Kidney capillary endothelial cell (primary cell): Measurements from ENCODE around the gene STN1.

Experiments
- DNase-seq: peaks from one replicate; pipeline ENCODE4 v3.0.0-alpha.2; 2018; ENCODE audit warnings: low spot score

STN1 gene, protein sequence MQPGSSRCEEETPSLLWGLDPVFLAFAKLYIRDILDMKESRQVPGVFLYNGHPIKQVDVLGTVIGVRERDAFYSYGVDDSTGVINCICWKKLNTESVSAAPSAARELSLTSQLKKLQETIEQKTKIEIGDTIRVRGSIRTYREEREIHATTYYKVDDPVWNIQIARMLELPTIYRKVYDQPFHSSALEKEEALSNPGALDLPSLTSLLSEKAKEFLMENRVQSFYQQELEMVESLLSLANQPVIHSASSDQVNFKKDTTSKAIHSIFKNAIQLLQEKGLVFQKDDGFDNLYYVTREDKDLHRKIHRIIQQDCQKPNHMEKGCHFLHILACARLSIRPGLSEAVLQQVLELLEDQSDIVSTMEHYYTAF

DNA sequence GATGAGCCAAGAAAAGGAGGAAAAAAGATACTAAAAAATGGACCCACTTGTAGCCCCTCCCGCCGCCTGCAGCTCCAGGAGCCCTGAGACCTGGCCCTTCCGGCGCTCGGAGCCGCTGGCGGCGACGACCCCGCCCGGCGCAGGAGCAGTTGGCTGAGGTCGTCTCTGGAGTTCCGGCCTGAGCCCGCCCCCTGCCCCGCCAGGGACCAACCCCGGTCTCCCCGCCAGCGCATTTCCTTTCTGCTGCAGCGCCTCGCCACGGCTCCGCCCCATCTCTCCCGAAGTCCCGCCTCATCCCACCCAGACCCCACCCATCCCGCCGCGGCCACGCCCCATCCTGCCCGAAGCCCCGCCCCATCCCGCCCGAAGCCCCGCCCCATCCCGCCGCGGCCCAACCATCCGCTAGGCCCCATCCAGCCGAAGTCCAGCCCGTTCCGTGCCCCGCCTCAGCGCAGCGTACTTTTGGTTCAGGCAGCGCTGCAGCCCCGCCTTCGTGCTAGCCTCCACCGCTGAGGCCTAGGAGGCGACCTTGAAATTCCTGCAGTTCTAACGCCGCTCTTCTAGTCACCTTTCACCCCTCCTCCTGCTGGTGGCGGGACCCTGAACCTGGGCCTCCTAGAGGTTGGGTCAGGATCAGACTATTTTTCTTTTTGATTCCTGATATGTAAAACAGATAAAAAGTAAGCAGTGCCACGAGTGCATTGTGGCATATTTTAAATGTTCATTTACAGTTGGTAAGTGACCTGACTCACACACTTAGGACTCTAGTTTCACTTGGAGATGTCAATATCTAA, at the start of gene STN1:
STN1 (minus strand) TSS at position 132 of the 794 bp plus-strand sequence. CDS start 590 bp downstream, outside the sequence.
- DNase-seq = peak; percentile 97

DNA sequence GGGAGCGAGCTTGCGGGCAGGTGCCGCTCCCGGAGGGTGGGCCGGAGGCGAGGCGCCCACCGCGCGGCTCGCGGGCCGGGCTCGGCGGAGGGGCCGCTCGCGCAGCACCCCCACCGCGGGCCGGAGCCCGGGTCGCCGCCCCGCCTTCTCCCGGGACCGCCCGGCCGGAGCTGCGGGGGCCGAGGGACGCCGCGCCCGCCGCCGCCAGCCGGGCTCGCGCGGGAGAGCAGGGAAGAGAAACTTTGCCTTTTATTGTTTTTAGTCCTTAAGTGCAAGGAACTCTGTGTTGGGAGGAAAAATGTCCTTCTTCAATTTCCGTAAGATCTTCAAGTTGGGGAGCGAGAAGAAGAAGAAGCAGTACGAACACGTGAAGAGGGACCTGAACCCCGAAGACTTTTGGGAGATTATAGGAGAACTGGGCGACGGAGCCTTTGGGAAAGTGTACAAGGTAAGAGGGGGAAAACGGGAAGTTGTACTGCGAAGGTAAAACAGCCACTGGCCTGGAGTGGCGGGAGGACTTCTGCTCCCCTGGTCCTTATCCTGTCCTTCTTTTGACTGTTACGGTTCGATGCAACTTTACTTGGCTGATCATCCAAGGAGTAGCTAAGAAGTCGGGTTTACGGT, 49.6 kb upstream of the STN1 start:
- peak; percentile 16 for DNase-seq

DNA sequence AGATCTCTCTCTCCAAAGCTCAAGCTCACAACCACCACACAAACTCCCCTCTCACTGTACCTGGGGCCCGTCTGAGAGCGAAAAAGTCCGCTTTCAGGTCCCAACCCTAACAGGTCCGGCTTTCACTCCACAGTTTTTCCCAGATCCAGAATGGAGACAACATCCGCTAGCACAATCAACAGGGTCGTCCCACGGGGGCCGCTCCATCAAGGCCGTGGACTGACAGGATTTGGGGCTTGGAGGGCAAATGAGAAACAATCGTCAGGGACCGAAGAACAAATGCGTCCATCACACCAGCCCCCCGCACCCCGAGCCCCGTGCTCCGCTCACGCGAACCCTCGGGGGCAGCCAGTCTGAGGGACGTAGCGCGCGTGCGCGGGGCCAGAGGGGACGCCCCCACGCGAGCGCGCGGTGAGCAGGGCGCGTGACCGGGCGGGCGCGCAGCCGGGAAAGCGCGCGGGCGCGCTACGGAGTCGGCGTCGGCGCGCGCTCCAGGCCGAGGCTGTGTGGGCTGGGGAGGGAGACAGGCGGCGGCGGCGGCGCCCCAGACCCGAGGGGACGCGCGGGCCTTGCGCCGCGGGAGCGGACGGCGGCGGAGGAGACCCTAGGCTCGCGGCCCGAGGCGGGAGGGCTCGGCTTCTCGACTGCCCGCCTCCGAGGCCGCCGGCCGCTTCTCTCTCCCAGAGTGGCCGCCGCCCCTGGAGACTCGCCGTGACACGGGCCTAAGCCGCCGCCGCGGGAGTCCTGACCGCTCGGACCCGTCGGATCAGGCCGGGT, 48.9 kb upstream of the STN1 start, which contains the start of gene SLK:
SLK (plus strand) TSS at position 470 of the 777 bp plus-strand sequence. CDS start 606 bp downstream, outside the sequence.
- peak; percentile 87 for DNase-seq

DNA sequence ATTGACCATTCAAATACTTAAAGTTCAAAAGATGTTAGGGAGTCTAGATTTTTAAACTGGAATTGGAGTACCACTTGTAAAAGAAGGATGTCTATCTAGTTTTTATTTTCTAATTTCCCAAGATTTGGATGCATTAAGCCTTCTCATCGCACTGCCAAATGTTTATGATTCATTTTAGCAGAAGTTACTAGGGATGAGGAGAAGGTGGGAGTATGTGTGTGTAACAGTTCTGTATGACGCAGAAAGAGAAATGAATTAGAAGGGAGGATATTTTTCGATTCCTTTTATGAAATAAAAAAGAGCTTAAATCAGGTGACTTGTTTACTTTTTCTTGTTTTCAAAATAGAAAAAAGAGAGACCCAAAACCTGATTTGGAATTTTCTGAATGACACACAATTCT, 42.1 kb upstream of the STN1 start:
- DNase-seq = no peak

GRCh38 chr10:103958996-103959395, 41.0 kb upstream of the STN1 start:
- DNase-seq = no peak

- no peak for DNase-seq
Observed at GRCh38 chr10:103954543-103954942, 36.6 kb upstream of the STN1 start.

GRCh38 chr10:103951942-103952341, 34.0 kb upstream of the STN1 start:
- DNase-seq = no peak

- no peak for DNase-seq
Observed at GRCh38 chr10:103951183-103951582, 33.2 kb upstream of the STN1 start.

DNA sequence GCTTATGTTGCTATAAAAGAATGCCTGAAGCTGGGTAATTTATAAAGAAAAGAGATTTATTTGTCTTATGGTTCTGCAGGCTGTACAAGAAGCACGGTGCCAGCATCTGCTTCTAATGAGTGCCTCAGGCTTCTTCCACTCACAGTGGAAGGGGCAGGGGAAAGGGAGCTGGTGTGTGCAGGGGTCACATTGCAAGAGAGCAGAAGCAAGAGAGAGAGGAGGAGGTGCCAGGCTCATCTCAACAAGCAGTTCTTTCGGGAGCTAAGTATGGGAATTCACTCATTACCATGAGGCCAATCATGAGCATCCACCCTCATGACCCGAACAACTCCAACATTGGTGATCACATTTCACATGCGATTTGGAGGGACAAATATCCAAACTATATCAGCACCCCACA, 31.7 kb upstream of the STN1 start:
- no peak for DNase-seq

DNA sequence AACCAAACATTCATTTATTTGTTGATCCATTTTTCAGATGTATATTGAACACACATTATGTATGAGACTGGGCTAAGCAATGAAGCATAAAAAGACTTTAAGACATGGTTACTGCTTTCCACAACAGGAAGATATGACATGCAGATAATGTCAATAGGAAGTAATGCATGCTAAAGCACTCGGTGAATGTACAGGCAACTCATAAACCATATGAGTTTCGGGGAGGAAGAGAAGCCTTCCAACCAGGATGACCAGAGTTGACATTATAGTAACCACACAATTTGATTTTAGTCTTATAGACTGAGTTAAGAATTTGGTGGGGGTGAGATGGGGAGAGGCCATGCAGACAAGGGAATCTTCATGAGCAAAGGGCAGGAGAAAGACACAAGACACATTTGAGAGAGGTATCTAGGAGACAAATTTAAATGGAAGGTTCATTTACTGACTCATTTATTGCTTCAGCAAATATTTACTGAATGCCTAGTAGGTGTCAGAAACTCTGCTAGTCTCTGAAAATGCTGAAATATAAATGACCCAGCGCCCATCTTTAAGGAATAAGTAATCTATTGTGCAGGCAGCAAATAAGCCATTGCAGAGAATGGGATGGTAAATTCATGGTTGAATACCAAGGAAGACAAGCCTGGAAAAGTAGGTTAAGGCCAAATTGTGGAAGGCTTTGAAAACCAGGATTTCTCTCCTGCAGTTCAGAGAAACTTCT, 30.0 kb upstream of the STN1 start:
- no peak for DNase-seq

GRCh38 chr10:103942866-103943265, 24.9 kb upstream of the STN1 start:
- DNase-seq = no peak

DNA sequence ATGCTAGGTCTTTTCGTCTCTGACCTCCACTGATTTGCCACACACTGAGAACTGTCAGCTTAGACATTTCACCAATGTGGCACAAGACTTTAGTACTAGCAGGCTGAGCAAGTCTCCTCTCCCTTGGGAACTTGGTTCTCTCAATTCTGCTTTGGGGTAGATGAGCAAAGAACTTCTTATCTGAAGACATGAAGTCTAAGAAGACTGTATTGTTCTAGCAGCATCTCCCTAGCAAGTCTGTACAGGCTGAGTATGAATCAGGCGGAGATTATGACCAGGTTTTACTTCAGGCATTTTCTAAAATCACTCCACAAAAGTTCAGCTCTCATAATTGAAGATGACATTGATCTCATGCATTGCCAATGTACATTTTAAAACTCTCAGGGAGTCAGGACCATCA, 23.8 kb upstream of the STN1 start:
- no peak for DNase-seq

DNA sequence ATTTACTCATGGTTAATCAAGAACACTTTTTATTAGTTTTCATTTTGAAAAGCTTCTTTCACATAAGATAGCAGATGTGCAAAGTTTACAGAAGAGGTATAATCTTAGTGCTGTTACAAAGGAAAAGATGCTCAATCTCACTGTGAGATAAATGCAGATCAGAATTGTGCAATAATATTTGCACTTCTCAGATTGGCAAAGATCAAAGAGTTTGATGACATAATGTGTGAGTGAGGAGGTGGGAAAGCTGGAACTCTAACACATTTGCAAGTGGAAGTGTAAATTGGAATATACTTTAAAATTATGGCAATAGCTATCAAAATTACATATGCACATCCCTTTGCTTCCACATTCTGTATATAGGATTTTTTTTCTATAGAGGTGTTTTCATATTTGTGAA, 21.5 kb upstream of the STN1 start:
- DNase-seq = no peak

DNA sequence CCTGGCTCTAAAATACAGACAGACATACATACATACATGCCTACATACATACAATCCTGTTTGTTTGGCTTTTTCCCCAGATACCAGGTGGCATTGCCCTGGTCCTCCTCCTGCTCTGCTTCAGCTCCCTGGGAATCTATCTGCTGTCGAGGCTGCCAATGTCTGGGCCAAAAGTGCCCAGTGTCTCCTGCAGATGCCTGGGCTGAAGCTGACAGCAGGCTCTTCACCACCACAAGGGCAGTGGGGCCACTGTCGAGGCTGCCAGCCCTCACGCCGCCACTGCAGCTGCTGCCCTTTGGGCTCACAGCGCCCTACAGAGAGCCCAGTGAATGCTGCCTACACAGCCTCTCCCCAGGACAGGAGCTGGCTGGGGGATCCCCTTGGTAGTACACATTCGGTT, 18.0 kb upstream of the STN1 start:
- DNase-seq = no peak

- no peak for DNase-seq
Observed at GRCh38 chr10:103934308-103934707, 16.3 kb upstream of the STN1 start.

- DNase-seq = no peak
Observed at GRCh38 chr10:103933557-103934121, 15.7 kb upstream of the STN1 start.

DNA sequence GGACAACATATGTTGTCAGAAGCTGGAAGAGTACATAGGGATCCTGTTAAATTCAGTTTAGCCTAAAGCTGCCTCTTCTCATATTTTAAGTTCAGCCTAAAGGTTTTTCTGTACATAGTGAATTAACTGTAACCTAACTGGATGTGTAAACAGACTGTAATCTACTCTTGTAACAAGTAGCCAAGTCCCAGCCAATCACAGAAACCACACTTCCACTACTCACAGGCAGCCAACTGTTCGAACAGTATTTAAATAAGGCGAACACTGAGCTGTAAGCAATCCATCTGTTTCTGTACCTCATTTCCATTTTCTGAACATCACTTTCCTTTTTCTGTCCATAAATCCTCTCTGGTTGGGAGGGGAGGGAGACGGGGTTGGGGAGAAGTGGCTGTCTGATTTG, 15.0 kb upstream of the STN1 start:
- DNase-seq = no peak

DNA sequence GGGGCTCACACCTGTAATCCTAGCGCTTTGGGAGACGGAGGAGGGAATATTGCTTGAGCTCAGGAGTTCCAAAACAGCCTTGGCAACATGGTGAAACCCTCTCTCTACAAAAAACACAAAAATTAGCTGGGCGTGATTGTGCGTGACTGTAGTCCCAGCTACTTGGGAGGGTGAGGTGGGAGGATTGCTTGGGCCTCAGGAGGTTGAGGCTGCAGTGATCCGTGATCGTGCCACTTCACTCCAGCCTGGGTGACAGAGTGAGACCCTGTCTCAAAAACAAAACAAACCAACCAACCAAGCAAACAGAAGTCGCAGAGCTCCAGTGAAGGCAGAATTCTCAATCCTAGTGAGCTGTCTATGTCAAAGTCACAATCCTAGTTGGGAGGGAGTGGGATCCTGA, 14.3 kb upstream of the STN1 start:
- no peak for DNase-seq

DNA sequence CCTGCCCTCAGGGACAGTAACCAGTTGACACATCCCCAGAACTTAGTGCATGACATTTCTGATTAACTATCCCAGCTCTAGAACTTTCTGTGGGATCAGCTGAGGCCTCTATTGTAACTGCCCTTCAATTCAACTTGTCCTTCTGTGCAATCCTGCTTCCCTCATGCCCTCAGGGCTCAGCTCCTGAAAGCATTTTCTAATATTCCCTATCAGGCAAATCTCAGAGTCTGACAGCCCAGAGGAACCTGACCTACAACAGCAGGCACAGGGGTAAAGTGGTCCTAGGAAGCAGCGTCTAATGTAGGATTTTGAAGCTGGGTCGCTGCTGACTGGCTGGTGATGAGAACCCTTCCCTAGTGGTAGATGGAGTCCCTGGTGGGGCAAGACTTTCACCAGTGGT, 13.6 kb upstream of the STN1 start:
- no peak for DNase-seq

DNA sequence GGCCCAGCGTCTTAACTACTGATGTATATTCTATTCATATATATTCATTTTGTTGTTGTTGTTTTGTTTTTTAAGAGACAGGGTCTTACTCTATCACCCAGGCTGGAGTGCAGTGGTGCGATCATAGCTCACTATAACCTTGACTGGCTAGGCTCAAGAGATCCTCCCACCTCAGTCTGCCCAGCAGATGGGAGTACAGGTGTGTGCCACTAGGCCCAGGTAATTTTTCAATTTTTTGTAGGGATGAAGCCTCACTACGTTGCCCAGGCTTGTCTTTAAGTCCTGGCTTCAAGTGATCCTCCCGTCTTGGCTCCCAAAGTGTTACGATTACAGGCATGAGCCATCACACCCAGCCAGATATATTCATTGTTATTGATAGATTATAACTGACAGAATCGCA, 12.9 kb upstream of the STN1 start:
- no peak for DNase-seq

DNA sequence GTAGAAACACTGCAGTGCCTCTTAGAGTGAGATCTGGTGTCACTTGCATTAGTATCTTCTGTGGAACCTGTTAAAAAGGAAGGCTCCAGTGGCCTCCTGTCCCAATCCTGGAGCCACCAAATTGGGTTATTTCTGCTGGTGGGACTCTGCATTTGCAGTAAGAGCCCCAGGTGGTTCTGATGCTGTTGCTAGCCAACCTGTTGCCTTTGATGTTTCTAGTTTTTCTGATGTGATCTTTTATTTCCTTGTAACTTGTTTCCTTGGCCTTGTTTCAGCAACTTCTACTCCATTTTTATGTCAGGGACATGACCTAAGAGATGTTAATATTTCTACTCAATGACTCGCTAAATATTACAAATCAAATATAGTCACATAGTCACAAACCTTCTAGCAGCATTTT, 12.5 kb upstream of the STN1 start:
- no peak for DNase-seq
